ENCODE data around the gene MAPK9.
"Not testable (repeated sequence)": the region's sequence is repeated elsewhere in the genome, so short reads cannot be mapped to it uniquely, and the experiment has no call there.

Gene MAPK9

DNA sequence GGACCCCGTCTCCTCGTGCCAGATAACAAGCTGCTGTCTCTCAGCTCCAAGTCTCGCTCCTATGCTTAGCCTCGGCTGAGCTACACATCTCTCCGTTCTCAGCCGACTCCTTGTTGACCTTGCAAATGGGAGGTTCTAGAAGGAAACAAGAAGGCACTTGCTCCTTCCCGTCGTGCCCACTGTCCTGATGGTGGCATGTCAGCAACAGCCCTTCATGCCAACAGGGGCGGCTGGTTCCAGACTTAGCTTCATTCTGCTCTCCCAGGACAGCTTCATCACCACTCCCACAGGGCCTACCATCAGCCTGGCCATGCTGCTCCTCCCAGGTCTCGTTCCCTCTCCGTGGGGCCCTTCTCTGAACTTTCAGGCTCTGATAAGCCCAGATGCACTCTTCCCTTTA is 69.8 kb downstream of the MAPK9 start:
- DNase-seq, result no peak

- no peak for DNase-seq
Measured at GRCh38 chr5:180217797-180218196, 74.1 kb downstream of the MAPK9 start.

- no peak for DNase-seq
Measured at GRCh38 chr5:180216646-180217171, 75.2 kb downstream of the MAPK9 start.

DNA sequence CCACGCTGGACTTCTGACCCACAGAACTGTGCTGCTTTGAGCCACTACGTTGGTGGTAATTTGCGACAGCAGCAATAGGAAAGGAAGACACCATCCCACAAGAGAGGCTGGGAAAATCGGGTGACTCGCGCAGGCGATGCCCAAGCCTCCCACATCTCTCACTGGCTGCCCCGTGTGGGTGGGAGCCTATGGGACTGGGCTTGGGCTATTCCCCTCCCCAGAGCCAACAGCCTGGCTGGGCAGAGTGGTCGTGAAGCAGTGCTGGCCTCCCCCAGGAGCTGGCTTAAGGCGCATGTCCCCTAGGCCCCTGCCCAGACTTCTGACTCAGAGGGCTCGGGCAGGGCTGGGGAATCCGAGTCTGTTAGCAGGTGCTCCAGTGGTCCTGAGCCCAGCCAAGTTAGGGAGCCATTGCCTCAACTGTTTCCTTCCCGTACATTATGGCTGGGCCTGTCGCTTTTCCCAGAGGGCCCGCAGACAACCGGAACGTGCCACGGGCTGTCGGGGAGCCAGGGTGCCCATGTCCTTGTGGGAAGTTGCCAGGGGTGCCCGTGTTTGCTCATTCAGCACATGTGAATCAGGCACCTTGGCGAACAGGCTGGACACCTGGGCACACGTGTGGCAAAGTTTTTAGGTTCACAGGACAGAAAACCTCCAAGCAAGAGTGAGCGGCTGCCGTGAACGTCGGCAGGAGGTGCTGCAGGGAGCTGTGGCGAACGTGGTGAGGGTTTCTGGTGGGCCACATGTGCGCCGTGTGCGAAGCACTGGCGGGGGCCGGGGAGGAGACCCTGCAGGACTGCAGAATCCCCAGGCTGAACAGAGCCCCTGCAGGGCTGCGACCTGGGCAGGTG is 75.9 kb downstream of the MAPK9 start:
- no peak for DNase-seq

GRCh38 chr5:180214870-180215770 is 76.8 kb downstream of the MAPK9 start:
- no peak for DNase-seq

GRCh38 chr5:180213657-180214207 is 78.2 kb downstream of the MAPK9 start:
- DNase-seq, result no peak

DNA sequence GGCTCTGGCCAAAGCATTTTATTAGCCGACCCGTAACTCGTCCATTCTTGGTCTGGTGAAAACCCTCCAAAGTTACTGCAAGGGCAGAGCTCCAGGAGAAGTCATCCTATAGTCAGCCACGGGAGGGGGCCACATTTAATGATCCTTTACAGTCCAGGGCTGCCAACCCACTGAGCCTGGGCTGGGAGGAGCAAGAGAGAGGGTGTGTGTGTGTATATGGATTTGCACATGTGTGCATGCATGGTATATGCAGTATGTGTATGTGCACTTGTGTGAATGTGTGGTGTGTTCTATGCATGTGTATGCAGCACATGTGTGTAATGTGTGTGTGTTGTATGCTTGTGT is 78.7 kb downstream of the MAPK9 start:
- no peak for DNase-seq

DNA sequence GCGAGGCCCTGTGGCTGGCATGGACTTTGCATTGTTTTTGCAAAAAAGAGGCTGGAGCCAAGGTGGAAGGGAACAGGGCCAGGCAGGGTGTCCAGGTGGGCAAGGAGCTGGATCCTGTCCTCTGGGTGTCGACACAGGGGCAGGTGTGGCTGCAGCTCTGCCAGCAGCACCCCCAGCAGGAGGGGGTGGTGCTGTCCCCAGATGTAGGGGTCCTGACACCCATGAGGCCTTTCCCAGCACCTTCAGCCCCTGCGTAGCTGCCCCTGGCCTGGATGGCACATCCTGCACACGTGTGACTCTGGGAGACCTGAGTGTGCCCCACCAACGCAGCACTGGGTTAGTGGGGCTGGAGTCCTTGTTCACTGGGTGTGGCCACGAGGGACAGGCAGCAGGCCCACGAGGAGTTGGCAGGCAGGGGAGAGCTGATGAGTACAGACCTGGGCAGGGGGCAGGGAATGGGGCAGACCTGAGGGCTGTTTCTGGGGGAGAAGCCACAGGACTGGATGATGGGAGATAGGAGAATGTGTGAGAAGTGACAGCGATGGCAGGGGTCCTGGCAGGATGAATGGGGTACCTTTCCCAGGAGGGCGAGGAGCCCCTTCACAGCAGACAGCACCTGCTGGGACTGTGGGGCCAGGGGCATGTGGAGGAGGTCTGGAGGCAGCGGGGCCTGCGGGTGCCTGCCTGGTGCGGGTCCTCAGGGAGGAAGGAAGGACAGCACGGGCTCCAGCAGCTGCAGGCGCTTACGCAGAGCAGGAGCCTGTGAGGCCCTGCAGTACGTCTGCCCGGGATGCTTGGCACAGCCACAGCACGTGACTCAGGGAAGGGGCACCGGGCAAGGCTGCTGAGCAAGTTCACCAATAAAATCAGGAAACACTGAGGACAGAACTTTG is 79.3 kb downstream of the MAPK9 start:
- DNase-seq, result no peak

DNA sequence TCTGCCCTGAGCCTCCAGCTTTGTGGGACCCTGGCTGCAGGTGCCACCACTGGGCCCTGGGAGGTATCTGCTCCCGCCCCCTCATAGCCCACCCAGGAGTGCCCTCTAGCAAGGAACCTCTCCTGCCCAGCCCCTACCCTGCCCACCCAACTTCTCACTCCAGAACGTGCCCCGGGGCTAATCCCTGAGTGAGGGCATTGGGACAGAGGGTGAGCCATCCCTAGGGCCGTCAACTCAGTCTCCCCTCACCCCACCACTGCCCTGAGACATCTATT is 80.2 kb downstream of the MAPK9 start:
- no peak for DNase-seq

DNA sequence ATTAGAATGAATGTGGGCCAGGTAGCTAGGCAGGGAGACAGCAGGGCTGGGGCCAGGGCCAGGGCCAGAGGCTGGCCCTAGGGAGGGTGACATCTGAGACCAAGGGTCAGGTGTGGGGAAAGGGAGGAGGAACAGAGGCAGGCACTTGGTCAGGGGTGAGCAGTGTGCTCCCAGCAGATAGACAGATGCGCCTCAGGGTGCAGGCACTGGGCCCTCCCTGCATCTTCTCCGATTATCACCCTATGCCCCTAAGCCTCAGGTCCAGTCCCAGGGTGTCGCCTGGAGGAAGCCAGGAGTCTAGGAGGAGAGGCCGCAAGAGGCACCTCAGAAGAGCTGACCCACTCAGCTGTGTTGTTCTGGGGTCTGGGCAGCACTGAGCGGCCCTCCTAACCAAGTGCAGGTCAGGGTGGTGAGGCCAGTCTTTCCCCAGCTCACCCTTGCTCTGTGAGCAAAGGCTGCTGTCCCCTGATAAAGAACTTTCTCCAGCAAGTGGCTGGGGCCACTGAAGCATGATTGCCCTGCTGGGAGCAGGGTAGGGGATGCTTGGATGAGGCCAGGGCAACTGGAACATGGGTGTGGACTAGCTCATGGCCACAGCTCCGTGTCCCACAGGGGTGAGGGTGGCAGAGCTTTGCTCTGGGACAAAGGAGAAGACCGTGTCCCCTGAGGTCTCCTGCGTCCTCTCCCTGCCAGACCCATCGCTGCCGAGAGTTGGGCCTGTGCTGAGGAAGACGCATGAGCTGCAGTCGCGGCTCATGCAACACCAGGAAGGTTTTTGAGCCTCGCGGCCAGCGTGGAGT is 80.7 kb downstream of the MAPK9 start:
- DNase-seq, result no peak

DNA sequence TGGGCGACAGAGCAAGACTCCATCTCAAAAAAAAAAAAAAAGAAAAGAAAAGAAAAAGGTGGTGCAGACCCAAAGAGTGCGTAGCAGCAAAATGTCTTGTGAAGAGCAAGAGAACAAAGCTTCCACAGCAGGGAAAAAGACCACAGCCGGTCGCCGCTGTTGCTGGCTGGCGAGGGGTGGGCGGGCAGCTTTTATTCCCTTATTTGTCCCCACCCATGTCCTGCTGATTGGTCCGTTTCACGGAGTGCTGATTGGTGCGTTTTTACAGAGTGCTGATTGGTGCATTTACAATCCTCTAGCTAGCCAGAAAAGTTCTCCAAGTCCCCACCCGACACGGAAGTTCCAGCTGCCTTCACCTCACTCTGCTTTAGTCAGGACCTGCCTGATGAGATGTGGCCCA is 81.8 kb downstream of the MAPK9 start:
- not testable (repeated sequence) for DNase-seq

DNA sequence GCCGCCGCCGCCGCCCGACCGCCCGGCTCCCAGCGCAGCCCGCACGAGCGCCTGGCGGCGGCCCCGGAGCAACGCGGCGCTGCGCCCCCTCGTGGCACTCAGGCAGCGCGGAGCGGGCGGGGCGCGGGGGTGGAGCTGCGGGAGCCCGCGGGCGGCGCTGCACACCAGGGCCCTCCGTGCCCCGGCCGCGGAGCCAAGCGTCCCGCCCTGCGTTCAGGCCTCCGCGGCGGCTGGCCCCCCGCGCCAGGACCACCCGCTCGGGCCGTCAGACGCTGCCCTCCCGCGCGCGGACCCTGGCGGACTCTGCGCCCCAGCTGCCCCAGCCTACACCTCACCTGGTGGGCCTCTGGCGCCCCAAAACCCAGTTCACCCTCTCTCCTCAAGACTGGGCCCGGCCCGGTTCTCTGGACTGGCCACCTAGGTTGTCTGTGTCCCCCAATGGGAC is 82.7 kb downstream of the MAPK9 start, which contains the start of gene RASGEF1C:
TSS of gene RASGEF1C (minus strand) at position 75 of the 445 bp plus-strand sequence. CDS start 71,159 bp downstream, outside the sequence.
- peak in 1 of 2 experiments; percentile 54 for DNase-seq

DNA sequence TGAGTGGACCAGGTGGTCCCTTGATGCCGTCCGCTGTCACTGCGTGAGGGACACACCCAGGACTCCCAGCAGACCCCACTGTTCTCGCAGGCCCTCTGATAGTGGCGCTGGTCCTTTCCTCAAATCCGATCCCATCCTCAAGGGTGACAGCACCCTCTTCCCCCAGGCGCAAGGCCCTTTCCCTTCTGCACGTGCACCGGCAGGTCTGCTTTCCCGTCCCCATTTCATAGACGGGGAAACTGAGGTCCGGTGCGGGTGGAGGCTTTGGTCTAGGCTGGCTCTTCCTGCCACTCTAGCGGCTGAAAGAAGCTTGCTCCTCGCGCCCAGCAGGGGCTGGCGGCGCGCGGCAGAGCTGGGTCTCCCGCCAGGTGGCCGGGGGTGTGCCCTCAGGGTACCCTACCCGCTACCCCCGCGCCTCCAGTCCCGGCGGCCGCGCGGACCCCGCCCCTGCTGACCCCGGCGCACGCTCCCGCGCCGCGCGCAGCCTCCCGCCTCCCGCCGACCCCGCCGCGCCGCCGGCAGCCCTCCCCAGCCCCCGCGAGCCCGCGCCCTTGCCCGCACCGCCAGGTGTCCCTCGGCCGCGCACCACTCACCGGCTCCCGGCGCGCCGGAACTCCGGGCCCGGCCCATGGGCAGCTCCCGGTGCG is 83.3 kb downstream of the MAPK9 start:
- DNase-seq, result peak in 1 of 2 experiments; percentile 19

DNA sequence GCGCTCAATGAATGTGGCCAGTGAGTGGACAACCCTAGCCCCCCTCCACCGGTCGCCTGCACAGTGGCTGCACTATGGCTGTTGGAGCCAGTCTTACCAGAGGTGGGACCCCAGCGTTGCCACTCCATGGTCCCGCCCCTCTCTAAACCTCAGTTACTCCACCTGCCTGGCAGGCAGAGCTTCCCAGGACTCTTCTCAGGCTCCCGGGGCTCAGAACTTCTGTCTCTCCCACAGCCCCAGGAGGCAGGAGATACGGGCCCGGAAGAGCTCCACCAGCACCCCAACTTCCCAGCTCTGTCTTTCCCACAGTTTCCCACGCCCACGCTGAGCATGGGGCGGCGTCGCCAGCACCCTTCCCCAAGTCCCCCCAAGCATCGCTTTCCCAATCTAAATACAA is 83.8 kb downstream of the MAPK9 start:
- no peak for DNase-seq

GRCh38 chr5:180207593-180207992 is 84.3 kb downstream of the MAPK9 start:
- no peak for DNase-seq

DNA sequence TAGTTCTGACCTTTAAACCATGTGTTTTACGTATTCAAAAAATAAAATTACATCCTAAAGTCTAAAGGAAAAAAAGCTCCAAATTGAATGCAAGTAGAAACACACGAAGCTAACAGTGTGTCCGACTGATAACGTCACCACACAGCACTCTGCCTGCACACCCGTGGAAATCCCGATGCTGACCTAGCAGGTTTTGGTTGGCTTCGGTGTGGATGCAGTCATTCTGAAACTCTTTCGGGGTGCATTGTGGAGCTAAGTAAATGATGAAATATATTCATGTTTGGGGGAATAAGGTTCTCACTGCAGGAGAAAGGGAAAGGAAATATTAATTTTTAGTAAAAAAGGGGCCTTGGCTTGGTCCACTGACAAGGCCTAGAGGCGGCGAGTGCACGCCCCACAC is 84.9 kb downstream of the MAPK9 start:
- no peak for DNase-seq

DNA sequence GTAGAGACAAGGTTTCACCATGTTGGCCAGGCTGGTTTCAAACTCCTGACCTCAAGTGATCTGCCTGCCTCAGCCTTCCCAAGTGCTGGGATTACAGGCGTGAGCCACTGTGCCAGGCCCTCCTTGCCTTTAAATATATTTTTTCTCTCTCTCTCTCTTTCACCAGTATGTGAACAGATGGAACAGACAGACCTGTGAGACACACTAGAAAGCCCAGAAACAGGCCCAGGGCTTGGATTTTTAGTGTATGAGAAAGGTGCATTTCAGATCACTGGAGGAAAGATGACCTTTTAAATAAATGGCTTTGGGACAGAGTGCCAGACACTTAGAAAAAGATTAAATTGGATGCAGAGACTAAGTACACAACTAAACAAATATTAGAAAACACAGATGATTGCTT is 86.0 kb downstream of the MAPK9 start:
- no peak for DNase-seq

- DNase-seq, result no peak
Measured at GRCh38 chr5:180204276-180204819, 87.5 kb downstream of the MAPK9 start.

DNA sequence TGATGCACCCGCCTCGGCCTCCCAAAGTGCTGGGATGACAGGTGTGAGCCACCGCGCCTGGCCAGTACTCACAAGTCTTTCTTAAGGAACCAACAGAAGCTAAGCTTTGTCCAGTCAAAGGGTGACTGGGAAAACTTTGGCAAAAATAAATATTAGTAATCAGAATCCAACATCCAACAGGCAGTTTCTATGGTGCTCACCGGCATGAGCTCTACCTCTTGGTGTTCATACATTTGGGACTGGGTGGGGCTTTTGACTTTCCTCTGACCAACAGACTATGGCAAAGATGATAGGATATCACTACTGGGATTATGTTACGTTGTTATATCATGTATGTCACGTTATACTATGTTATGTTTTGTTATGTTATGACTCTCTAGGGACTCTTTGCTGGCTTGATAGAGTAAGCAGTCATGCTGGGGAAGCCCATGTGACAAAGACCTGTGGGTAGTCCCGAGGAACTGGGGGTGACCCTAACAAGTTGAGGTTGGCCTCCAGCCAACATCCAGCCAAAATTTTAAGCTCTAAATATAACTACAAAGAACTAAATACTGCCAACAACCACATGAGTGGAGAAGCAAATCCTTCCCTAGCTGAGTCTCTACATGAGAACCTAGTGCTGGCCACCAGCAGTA is 88.8 kb downstream of the MAPK9 start:
- no peak for DNase-seq
